Measurements from ENCODE around the gene TENM4.
"Not testable (repeated sequence)": the region's sequence is repeated elsewhere in the genome, so short reads cannot be mapped to it uniquely, and the experiment has no call there.

Gene TENM4

GRCh38 chr11:78841456-78842060 lies 599.3 kb downstream of the TENM4 start:
- in situ Hi-C loops (cut with HindIII; ENCODE audit: low pct_unique_long_range_greater_than_20kb, low sequenced_read_pairs): no loop called here
- DNase-seq (ENCODE audit: low read depth in 1 of 2, low spot score in 1 of 2): no peak
- TF ChIP-seq JUND (IDR thresholded peaks at IDR 0.05; ENCODE audit: low read depth): no peak

- no peak for DNase-seq (ENCODE audit: low read depth in 1 of 2, low spot score in 1 of 2)
- in situ Hi-C loops (cut with HindIII; ENCODE audit: low pct_unique_long_range_greater_than_20kb, low sequenced_read_pairs): no loop called here
- no peak for TF ChIP-seq JUND (IDR thresholded peaks at IDR 0.05; ENCODE audit: low read depth)
These were observed 600.2 kb downstream of the TENM4 start for GRCh38 chr11:78840623-78841022.

DNA sequence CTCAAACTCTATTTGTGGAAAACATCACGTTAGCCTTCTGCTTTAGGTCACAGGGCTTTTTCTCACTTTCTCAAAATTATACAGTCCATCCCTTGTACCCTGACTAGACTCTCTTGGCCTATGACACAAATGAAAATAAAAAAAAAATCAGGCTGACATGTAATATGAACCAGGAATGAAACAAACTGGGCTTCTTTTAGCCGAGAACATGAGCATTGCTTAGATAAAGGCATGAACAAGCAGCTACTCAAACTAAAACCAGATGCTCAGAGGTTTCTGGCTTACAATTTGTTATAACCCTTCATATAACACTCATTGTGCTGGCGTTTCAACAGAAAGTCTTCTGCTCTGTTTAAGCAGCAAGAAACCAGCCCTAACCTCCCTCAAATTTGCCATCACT lies 600.6 kb downstream of the TENM4 start:
- no peak for TF ChIP-seq JUND (IDR thresholded peaks at IDR 0.05; ENCODE audit: low read depth)
- DNase-seq (ENCODE audit: low read depth in 1 of 2, low spot score in 1 of 2): no peak
- in situ Hi-C loops (cut with HindIII; ENCODE audit: low pct_unique_long_range_greater_than_20kb, low sequenced_read_pairs): no loop called here

- TF ChIP-seq JUND (IDR thresholded peaks at IDR 0.05; ENCODE audit: low read depth): no peak
- DNase-seq (ENCODE audit: low read depth in 1 of 2, low spot score in 1 of 2): no peak
- in situ Hi-C loops (cut with HindIII; ENCODE audit: low pct_unique_long_range_greater_than_20kb, low sequenced_read_pairs): no loop called here
These were observed 602.4 kb downstream of the TENM4 start for GRCh38 chr11:78838417-78838816.

GRCh38 chr11:78835646-78836045 lies 605.2 kb downstream of the TENM4 start:
- in situ Hi-C loops (cut with HindIII; ENCODE audit: low pct_unique_long_range_greater_than_20kb, low sequenced_read_pairs): no loop called here

DNA sequence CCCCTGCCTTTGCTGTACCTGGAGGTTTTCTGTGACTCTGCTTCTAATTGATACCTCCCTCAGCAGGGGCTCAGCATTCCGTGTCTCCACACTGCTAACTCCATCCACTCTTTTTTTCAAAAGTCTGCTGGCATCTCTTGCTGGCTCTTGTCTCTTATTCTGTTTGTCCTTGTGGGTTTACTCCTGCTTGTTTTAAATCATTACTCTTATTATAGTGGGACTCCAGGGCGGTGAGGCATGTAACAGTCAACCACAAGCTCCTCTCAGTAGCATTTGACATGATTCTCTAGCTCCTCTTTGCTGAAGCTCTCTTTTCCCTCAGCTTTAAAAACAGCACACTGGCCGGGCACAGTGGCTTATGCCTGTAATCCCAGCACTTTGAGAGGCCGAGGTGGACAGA lies 605.9 kb downstream of the TENM4 start:
- in situ Hi-C loops (cut with HindIII; ENCODE audit: low pct_unique_long_range_greater_than_20kb, low sequenced_read_pairs): no loop called here
- no peak for DNase-seq (ENCODE audit: low read depth in 1 of 2, low spot score in 1 of 2)
- TF ChIP-seq JUND (IDR thresholded peaks at IDR 0.05; ENCODE audit: low read depth): no peak

More at GRCh38 chr11:78835646-78836045, 605.2 kb downstream of the TENM4 start:
- peak; percentile 25; the same call in 1 of the 2 replicates for TF ChIP-seq JUND (IDR thresholded peaks at IDR 0.05; ENCODE audit: low read depth)
- DNase-seq (ENCODE audit: low read depth in 1 of 2, low spot score in 1 of 2): peak in 1 of 2 experiments; percentile 67

- DNase-seq (ENCODE audit: low read depth in 1 of 2, low spot score in 1 of 2): no peak
- in situ Hi-C loops (cut with HindIII; ENCODE audit: low pct_unique_long_range_greater_than_20kb, low sequenced_read_pairs): no loop called here
- no peak for TF ChIP-seq JUND (IDR thresholded peaks at IDR 0.05; ENCODE audit: low read depth)
These were observed 607.6 kb downstream of the TENM4 start for GRCh38 chr11:78833237-78833636.

DNA sequence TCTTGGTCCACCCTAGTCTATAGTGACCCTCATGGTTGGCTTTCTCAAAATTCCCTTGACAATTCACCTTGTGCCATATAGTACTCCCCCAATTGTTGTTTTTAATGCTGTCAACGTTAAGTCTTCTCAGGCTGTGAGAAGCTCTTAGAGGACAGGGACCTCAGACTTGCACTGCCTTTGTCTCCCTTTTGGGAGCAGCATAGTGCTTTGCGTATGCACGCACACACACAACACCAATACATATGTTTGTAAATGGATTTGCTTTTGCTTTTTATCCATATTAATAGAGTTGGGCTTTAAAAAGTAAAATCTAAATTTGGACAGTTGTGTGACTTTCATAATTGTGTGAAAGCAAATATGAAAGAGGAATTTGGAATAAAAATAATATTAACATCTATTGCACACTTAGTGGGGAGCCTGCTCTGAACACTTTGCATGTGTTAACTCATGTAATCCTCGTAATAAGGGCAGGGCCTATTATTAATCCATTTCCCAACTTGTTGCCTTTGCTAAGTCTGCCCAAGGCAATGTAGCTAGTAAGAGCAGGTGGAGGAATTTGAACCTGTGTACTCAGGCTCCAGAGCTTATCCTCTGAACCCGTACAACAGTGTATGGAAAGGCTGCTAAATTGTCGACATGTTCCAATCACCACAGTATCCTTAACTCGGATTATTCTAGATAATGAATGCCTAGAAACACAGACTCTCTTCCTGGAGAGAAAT lies 608.4 kb downstream of the TENM4 start:
- peak in 1 of 2 experiments; percentile 58 for DNase-seq (ENCODE audit: low read depth in 1 of 2, low spot score in 1 of 2)
- in situ Hi-C loops (cut with HindIII; ENCODE audit: low pct_unique_long_range_greater_than_20kb, low sequenced_read_pairs): no loop called here

DNA sequence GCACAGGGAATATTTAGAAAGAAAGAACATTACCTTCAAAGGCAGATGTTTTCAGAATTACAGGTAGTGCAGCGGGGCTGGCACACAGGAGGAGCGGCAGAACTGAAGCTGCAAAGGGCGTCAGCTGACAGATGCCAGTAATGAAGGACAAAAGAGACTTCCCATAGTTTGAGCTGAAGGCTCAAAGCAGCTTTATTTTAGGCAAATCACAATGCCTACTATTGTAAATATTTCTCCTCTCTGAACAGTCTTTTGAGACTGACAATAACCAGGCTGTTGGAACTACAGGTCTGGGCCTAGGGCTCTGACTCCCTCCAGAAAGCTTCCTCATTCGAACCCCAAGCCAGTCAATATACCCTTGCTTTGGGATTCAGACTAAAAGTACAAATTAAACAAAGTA lies 609.3 kb downstream of the TENM4 start:
- TF ChIP-seq JUND (IDR thresholded peaks at IDR 0.05; ENCODE audit: low read depth): no peak
- DNase-seq (ENCODE audit: low read depth in 1 of 2, low spot score in 1 of 2): no peak
- in situ Hi-C loops (cut with HindIII; ENCODE audit: low pct_unique_long_range_greater_than_20kb, low sequenced_read_pairs): no loop called here

More for the DNA sequence above, 608.4 kb downstream of the TENM4 start:
- no peak for TF ChIP-seq JUND (IDR thresholded peaks at IDR 0.05; ENCODE audit: low read depth)

DNA sequence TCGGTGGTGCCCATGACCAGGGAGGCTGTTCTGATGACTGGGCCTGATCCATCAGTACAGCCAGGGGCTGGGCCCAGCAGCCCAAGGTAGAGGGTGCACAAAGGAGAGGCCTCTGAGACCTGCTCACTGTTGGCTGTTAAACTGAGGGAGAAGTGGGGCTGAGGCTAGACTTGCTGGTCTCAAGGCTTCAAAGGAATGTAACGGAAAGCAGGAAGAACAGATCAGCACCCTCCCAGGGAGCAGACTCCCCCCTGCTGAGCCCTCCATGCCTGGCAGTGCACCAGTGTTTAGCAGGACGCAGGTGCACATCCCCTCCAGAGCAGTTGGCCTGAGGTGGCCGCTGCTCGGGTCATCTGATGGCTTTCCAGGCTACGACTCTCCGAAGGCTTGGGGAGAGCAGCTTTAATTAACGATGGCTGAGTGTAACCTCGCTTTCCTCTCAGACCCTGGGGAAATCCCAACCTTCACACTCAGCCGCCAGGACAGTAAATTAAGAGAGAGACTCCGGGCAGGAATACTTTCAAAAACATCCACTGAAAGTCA lies 610.5 kb downstream of the TENM4 start:
- no peak for TF ChIP-seq JUND (IDR thresholded peaks at IDR 0.05; ENCODE audit: low read depth)
- no peak for DNase-seq (ENCODE audit: low read depth in 1 of 2, low spot score in 1 of 2)
- in situ Hi-C loops (cut with HindIII; ENCODE audit: low pct_unique_long_range_greater_than_20kb, low sequenced_read_pairs): no loop called here

DNA sequence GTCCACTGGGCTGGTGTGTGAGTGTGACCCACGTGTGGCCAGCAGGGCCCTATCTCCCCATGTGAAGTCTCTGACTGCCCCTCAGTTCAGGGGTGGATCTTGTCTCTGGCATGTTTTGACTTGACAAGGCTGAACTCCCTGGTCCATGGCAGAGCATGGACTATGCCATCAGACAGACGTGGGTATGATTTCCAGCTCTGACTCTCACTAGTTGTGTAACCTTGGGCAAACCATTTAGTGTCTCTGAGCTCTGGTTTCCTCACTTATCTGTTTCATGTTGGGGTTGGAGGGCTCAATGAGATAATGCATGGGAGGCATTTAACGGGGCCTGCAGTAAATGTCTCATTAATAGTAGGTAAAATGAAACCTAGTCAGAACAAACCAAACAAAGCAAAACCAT lies 611.7 kb downstream of the TENM4 start:
- in situ Hi-C loops (cut with HindIII; ENCODE audit: low pct_unique_long_range_greater_than_20kb, low sequenced_read_pairs): no loop called here
- no peak for DNase-seq (ENCODE audit: low read depth in 1 of 2, low spot score in 1 of 2)
- no peak for TF ChIP-seq JUND (IDR thresholded peaks at IDR 0.05; ENCODE audit: low read depth)

GRCh38 chr11:78828676-78829075 lies 612.2 kb downstream of the TENM4 start:
- DNase-seq (ENCODE audit: low read depth in 1 of 2, low spot score in 1 of 2): no peak
- no peak for TF ChIP-seq JUND (IDR thresholded peaks at IDR 0.05; ENCODE audit: low read depth)
- in situ Hi-C loops (cut with HindIII; ENCODE audit: low pct_unique_long_range_greater_than_20kb, low sequenced_read_pairs): no loop called here

DNA sequence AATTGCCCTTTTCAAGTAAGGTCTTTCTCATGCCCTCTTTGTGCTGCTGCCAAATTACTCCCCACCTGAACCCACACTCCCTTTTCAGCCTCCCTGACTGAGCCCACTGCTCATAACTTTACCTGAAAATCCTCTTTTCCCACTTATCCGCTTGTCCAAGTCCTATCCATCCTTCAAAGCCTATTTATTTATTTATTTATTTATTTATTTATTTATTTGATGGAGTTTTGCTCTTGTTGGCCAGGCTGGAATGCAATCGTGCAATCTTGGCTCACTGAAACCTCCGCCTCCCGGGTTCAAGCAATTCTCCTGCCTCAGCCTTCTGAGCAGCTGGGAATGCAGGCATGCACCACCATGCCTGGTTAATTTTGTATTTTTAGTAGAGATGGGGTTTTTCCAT lies 613.5 kb downstream of the TENM4 start:
- in situ Hi-C loops (cut with HindIII; ENCODE audit: low pct_unique_long_range_greater_than_20kb, low sequenced_read_pairs); DNase-seq (ENCODE audit: low read depth in 1 of 2, low spot score in 1 of 2): not testable (repeated sequence)

Measured in T47D (cell line).